NCI-H1694 (cell line): ENCODE measurements around the gene AWAT1.
A peak's percentile ranks its signal among the peaks of the same experiment; 100 is the strongest.
"Not testable (repeated sequence)": the region's sequence is repeated elsewhere in the genome, so short reads cannot be mapped to it uniquely, and the experiment has no call there.

ENCODE experiments used
- DNase-seq: peaks from one replicate; lab custom pipeline; 2025; lab: John Stamatoyannopoulos, UW

AWAT1 gene

DNA sequence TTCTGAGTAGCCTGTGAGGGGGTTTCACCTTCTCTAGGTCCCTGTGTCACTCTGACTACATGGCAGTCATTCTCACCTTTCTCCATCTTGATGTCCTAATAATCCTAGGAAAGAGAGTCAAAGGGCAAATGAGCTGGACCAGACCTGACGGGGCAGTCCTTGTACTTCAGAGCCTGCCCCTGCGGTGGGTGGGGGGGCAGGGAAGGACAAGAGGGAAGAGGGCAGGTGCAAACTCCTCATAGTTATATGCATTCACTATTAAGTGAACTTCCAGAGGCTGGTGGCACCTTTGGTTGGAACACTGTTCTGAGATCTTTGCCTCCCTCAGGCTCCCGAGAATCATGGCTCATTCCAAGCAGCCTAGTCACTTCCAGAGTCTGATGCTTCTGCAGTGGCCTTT, at the start of gene AWAT1:
Gene AWAT1, plus strand, starts transcription at position 301 of the 400 bp plus-strand sequence. Its CDS starts 41 bp downstream, at position 342.
- DNase-seq = no peak

DNA sequence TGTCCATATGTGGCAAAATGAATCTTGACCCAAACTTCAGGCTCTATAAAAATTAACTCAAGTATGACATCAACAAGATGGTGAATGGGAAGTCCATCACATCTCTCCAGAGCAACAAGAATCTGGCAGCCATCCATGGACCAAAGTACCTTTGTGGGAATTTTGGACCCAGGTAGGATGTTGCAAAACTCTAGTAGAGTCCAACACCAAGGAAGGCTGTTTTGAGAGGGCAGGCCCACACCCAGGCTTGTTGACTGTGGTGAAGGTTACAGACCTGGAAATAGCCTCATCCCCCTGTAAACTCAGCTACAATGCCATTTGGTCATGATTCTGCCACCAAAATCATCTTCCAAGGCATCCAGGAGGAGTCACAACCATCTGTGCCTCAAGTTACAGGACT, 44.2 kb upstream of the AWAT1 start:
- DNase-seq = no peak

- peak; percentile 65 for DNase-seq
Observed at GRCh38 chrX:70196961-70197720, 37.3 kb upstream of the AWAT1 start.

DNA sequence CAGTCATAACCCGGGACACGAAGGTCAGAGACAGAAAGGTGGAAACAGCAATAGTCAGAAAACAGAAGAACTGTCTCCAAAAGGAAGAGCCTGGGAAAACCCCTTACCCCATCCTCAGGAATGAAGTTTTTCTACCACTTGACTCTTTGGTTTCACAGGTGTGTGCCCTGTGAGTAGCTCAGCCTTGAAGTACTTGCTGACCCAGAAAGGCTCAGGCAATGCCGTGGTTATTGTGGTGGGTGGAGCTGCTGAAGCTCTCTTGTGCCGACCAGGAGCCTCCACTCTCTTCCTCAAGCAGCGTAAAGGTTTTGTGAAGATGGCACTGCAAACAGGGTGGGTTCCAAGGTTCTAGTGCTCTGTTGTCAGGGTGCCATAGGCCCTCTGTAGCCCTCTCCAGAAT, 32.7 kb upstream of the AWAT1 start:
- DNase-seq = no peak

DNA sequence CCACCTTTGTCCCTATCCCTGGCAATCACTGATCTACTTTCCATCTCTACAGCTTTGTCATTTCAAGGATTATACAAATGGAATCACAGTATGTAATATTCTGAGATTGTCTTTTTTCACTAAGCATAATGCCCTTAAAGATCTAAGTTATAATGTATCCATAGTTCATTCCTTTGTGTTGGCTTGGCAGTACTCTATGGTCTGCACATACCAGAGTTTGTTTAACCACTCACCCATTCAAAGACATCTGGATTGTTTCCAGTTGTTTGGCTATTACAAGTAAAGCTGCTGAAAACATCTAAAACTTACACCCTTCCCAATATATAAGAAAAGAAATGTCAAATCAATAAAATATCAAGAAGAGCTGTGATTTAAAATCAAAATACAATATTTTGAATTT, 26.0 kb upstream of the AWAT1 start:
- no peak for DNase-seq

- DNase-seq = not testable (repeated sequence)
Observed at GRCh38 chrX:70209570-70209969, 24.9 kb upstream of the AWAT1 start.

DNA sequence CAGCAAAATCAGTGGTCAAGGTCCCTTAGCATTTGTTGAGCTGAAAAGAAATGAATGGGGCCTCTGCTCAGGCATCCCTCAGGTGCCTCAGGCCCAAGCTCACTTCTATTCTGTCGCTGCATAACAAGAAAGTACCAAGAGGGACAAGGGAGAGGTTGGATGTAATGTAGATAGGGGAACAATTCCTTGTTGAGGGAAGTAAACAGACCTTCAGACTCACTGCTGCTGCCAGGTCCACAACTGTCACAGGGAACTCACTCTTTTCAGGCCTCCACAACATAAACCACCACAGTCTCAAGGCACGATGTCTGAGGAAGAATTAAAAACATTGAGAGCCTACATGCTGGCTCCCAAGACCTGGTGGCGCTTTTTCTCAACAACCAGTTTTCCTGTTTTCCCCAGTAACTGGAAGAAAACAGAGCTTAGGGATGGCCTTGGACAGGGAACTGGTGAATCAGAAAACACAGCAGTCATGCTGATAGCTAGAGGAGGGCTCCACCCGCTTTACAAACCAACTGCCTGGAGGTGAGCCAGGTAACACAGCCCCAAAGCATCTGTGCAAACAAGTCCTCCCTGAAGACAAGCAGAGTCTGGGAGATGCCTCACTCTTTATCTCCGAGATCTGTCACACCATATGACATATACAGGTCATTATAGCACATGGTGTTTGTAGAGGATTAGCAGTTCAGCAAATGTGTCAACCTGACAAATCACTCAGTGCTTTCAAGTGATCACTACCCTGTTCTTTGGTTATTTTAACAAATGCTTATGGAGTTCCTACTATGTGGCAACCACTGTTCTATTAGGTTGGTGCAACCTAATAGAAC, 14.3 kb upstream of the AWAT1 start:
- DNase-seq = peak; percentile 1

DNA sequence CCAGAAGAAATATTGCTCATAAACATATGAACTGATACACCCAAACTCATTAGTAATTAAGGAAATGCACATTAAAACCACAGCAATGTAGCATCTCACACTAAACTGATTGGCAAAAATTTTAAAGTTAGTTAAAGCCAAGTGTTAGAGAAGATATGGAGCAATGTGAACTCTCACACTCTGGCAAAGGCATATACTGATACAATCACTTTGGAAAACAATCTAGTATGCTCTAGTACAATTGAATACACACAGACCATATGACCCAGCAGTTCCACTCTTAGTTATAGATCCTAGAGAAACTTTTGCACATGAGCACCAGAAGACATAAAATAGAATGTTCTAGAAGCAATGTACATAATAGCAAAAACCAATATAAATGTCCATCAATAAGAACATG, 8.4 kb upstream of the AWAT1 start:
- DNase-seq = no peak

- no peak for DNase-seq
Observed at GRCh38 chrX:70226687-70227086, 7.8 kb upstream of the AWAT1 start.

GRCh38 chrX:70231666-70232065, 2.8 kb upstream of the AWAT1 start:
- no peak for DNase-seq

GRCh38 chrX:70240751-70241150, 6.3 kb downstream of the AWAT1 start:
- no peak for DNase-seq

DNA sequence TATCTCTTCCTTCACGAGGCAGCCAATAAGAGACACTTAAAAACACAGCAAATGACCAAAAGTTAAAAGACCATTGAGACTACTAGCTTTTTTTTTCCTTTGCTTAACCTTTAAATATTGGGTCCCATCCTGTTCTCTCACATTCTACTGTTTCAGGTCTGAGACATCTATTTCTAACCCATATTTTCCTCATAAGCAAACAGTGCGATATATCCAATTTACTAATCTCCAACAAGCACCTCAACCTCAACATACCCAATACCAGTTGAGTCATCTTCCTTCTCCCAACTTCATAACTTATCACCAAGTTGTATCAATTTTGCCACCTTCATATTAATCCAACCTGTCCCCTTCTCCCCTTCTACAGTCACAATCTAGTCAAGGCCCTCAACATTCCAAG, 7.0 kb downstream of the AWAT1 start:
- no peak for DNase-seq

- not testable (repeated sequence) for DNase-seq
Observed at GRCh38 chrX:70243601-70244000, 9.1 kb downstream of the AWAT1 start.

- DNase-seq = no peak
Observed at GRCh38 chrX:70244881-70245280, 10.4 kb downstream of the AWAT1 start.

DNA sequence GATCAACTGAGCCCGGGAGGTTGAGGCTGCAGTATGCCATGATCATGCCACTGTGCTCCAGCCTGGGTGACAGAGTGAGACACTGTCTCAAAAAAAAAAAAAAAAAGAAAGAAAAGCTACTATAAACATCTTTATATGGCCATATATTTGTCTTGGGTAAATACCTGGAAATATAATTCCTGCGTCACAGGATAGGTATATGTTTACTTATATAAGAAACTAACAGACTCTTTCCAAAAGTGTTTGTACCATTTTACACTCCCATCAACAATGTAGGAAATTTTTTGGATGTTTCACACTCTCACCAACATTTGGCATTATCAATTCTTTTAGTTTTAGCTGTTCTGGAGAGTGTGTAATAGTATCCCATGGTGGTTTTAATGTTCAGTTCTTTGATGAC, 12.8 kb downstream of the AWAT1 start:
- no peak for DNase-seq

- DNase-seq = no peak
Observed at GRCh38 chrX:70252491-70252890, 18.0 kb downstream of the AWAT1 start.

- DNase-seq = no peak
Observed at GRCh38 chrX:70253377-70254062, 19.1 kb downstream of the AWAT1 start.

DNA sequence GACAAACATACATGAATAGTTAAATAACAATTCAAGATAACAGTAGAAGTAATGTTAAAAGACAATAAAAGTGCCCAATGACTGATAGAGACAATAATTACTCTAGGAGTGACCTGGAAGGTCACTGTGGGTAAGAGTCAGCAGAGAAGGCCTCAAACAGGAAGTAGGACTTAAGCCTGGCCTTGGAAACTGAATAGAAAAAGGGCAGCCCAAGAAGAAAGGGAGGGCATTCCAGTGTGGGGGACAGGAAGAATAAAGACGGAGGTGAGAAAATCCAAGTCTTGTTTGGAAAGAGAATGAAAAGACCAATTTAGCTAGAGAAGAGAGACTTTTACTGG, 19.6 kb downstream of the AWAT1 start:
- no peak for DNase-seq

GRCh38 chrX:70254909-70255308, 20.5 kb downstream of the AWAT1 start:
- DNase-seq = no peak

GRCh38 chrX:70255452-70255851, 21.0 kb downstream of the AWAT1 start:
- no peak for DNase-seq

DNA sequence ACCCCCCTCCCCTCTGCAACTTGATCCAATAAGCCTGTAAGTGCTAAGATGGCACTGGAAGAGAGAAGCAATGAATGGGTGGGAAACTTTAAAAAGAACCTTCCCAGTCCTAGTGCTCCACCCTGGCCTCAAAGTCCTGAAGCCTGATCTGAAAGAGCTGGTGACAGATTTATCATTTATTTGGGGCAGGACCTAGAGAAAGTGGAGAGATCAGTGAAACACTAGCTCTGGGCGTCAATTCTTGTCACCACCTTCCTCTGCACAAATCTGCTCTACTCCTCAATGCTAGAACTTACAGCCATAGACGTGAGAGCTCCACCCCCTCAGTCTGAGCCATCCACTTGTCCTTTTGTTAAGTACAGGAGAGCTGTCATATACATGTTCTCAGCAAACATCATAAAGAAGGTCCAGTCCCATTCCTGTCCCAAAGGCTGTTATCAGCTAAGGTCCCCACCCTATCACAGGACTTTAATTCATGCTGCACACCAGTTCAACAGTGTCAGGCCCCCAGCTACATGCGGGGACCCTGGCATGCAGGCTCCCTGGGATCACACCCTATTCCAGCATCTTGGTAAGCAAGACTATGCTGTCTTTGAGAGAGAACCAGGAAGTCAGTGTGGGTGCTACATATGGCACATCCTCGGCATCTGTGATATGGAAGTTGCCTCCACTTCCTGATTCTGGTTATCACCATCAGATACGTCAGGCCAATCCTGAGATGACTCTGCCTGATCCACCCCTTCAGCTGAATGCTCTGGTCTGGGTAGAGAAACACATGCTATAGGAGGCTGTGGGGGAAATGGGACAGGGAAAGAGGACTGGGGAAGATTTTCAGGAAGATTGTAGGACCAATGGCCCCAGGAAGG, 23.2 kb downstream of the AWAT1 start:
- no peak for DNase-seq

- DNase-seq = no peak
Observed at GRCh38 chrX:70260104-70260503, 25.6 kb downstream of the AWAT1 start, which contains the start of gene P2RY4. Gene P2RY4, minus strand, starts transcription at chrX:70260204. Its CDS starts 580 bp downstream, at chrX:70259624.
